NCI-H1092 (cell line): ENCODE measurements around the gene TUBB2A.
A peak's percentile ranks its signal among the peaks of the same experiment; 100 is the strongest.
"Not testable (repeated sequence)": the region's sequence is repeated elsewhere in the genome, so short reads cannot be mapped to it uniquely, and the experiment has no call there.

ENCODE experiments used
- DNase-seq: peaks from one replicate; lab custom pipeline; 2025; lab: John Stamatoyannopoulos, UW

The TUBB2A gene

DNA sequence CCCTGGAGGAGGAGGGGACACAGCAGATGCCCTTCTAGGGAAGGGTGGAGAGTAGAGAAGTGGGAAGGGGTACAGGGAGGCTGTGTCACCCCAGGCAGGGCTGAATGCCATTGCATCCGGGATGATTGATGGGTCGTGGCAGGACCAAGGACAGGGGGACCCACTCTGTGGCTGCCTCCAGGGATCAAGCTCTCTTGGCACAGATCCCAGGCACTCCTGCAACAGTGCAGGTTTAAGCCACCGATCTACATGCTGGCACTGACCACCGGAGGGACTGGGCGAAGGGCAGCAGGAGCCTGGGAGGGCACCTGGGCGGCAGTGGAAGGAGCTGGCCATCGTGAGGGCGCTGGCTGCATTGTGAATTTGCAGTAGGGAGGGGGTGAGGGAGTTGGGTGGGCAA, 22.6 kb upstream of the TUBB2A start:
- DNase-seq = not testable (repeated sequence)

DNA sequence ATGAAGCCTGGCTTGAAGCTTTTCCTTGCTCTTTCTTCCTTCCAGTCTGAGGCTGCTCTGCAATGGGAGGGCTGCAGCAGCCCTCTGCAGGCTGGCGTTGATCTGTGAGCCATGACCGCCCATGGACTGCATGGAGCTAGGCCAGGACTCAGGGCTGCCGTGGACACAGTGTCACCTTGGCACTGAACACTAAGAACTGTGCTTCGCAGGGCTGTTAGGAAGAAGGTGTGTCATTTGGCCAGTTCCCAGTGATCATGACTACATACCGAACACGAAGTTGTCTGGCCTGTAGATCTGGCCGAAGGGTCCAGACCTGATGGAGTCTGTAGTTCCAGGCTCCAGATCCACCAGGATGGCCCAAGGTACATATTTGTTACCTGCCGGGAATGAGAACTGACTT, 21.3 kb upstream of the TUBB2A start:
- not testable (repeated sequence) for DNase-seq

DNA sequence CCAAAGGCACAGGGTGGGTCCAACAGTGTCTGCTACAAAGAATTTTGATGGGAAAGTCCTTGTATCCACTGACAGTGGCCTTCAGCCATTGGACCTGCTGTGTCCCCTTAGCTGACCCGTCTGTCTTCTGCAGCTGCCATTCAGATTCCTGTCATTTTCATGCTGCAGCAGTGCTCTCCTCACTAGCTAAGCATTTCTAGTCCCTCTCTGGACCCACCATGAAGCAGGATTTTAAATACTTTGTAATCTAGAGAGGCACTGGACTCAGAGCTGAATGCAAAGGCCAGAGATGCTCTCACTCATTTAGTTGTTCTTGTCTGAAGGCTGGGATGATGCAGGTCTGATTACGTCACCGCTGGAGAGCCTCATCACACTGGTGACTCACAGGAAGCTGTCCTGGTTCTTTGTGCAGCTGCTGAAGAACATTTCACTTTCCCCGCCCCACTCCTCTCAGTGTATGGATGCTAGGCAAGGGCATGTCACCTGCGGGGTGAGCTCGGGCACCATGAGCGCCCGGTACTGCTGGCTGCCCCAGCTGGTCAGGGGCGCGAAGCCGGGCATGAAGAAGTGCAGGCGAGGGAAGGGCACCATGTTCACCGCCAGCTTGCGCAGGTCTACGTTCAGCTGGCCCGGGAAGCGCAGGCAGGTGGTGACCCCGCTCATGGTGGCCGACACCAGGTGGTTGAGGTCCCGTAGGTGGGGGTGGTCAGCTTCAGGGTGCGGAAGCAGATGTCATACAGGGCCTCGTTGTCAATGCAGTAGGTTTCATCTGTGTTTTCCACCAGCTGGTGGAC, 19.4 kb upstream of the TUBB2A start:
- no peak for DNase-seq

DNA sequence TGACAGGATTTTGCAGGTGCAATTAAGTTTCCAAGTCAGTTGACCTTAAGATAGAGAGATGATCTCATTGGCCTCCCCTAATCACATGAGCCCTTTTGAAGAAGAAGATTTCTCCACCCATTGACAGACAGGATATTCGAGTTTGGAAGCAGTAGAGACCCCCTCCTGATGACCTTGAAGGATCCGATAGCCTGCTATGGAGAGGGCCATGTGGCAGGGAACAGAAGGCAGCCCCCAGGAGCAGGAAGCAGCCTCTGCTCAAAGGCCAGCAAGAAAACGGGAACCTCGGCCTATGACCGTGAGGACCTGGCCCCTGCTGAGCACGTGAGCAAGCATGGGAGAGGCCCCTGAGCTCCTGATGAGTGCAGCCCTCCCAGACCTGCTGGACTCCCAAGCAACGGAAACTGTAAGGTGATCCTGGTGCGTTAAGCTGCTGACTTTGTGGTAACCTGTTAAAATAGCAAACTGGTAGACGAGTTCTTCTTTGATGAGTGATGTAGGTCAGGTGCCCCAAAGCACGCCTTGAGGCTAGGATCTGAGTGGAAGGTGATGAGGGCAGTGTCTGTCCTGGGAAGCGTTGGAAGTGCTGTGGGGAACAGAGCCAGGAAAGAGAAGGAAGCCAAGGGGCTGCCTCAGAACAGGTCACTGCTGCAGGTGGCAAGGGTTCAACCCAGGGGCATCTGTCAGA, 18.5 kb upstream of the TUBB2A start:
- no peak for DNase-seq

DNA sequence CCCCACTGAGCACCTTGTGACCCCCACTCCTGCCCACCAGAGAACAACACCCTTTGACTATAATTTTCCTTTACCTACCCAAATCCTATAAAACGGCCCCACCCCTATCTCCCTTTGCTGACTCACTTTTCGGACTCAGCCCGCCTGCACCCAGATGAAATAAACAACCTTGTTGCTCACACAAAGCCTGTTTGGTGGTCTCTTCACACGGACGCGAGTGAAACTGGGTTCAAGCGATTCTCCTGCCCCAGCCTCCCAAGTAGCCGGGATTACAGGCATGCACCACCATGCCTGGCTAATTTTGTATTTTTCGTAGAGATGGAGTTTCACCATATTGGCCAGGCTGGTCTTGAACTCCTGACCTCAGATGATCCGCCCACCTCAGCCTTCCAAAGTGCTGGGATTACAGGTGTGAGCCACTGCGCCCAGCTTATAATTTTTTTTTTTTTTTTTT, 16.3 kb upstream of the TUBB2A start:
- DNase-seq = not testable (repeated sequence)

DNA sequence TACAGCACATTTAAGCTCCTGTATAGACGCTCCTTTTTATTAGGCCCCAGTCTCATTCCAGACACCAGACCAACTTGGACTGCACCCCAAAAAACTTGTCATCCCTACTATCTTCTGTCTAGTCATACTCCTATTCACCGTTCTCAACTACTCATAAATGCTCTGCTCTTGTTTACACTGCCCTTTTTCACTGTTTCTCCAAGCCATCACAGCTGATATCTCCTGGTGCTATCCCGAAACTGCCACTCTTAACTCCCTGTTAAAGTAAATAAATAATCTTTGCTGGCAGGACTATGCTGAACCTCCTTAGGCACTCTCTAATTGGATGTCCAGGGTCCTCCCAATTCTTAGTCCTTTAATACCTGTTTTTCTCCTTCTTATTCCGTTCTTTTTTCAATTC, 15.4 kb upstream of the TUBB2A start:
- DNase-seq = not testable (repeated sequence)

DNA sequence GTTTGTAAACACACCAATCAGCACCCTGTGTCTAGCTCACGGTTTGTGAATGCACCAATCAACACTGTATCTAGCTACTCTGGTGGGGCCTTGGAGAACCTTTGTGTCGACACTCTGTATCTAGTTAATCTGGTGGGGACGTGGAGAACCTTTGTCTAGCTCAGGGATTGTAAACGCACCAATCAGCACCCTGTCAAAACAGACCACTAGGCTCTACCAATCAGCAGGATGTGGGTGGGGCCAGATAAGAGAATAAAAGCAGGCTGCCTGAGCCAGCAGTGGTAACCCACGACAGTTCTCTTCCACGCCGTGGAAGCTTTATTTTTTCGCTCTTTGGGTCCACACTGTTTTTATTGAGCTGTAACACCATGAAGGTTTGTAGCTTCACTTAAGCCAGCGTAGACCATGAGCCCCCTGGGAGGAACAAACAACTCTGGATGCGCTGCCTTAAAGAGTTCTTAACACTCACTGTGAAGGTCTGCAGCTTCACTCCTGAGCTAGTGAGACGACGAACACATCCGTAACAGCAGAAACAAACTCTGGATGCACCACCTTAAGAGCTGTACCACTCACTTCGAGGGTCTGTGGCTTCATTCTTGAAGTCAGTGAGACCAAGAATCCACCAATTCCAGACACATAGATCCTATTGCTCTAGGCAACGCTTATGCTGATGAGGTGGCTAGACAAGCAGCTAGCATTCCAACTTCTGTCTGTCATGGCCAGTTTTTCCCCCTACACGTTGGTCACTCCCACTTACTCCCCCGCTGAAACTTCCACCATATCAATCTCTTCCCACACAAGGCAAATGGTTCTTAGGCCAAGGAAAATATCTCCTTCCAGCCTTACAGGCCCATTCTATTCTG, 14.2 kb upstream of the TUBB2A start:
- DNase-seq = not testable (repeated sequence)

DNA sequence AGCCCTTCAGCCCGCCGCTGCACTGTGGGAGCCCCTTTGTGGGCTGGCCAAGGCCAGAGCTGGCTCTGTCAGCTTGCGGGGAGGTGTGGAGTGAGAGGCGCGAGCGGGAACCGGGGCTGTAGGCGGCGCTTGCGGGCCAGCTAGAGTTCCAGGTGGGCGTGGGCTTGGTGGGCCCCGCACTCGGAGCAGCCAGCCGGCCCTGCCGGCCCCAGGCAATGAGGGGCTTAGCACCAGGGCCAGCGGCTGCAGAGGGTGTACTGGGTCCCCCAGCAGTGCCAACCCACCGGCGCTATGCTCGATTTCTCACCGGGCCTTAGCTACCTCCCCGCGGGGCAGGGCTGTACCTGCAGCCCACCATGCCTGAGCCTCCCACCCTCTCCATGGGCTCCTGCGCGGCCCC, 13.3 kb upstream of the TUBB2A start:
- not testable (repeated sequence) for DNase-seq

DNA sequence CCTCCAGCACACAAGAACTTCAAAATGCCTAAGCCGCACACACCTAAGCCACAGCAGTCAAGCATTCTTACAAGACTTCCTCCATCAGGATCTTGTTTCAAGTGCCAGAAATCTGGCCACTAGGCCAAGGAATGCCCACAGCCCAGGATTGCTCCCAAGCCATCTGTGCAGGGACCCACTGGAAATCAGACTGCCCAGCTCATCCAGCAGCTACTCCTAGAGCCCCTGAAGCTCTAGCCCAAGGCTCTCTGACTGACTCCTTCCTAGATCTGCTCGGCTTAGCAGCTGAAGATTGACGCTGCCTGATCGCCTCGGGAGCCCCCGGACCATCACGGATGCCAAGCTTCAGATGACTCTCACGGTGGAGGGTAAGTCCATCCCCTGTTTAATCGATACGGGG, 10.7 kb upstream of the TUBB2A start:
- not testable (repeated sequence) for DNase-seq

DNA sequence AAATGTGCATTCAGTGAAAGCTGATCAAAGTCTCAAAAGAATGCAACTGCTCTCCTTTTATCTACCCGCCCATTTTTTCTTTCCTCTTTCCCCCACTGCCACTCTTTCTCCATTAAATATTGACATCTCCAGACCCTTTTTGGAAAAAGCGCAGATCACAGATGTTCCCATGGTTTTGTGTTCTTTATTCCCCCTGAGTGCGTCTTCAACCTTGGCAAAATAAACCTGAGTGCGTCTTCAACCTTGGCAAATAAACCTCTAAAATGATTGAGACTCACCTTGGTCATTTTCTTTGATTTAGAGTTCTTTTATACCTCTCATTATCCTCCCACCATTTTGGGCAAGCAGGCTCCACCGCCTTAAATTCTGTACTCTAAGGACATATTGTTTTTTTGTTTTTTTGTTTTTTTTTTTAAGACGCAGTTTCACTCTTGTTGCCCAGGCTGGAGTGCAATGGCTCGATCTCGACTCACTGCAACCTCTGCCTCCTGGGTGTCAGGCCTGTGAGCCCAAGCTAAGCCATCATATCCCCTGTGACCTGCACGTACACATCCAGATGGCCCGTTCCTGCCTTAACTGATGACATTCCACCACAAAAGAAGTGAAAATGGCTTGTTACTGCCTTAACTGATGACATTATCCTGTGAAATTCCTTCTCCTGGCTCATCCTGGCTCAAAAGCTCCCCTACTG, 9.3 kb upstream of the TUBB2A start:
- DNase-seq = not testable (repeated sequence)

DNA sequence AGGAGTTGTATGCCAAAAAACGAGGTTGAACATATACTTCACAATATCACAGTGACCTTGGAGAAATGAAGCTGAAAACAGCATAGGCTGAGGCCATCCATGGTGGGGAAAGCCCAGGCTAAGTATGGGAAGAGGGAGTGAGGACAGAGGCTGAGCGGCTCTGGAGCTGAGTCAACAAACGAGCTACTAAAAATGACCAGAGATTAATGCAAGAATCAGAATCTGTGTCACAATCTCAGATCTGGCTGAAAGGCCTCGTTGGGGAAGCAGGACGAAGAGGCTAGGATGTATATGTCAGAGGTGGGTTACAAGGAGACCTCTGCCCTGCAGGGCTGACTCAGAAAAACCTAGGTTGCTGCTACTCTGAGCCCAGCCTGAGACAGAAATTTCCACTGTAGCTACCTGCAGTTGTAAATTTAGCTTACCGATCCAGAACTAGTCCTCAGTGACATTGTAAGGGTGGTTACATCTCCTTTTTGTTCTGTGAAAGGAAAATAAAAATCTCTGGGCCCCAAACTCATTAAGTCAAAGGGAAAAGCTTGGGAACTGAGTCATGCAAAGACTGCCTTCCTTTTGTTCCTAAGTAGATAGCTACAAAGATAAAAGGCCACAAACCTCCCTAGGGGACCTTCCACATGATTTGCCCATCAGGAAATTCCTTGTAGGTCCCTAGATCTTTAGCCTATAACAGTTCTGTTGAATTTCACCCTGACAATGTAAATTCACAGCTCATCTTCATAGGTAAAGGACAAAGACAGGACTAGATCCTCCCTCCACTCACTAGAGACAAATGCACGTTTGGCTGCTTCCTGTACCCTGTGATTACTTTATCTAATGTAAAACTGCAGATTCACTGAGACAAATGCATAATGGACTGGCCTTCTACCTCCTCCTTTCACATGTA, 8.5 kb upstream of the TUBB2A start:
- no peak for DNase-seq

DNA sequence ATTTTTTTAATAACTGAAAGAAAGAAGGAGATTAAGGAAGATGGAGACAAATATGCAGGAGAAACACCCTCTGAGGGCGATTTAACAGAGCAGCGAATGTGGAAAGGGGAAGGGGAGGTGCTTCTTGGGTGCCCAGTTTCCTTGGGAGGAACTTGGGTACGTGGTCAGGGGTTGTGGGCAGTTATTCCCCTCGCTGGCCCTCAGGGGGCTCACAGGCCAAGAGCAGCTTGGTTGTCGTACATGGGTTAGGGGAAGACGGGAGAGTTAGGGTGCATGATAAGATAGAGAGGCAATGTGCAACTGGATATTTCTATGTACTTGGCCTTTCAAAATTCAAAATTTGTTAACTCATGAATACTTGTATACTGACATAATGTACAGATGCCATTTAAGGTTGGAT, 7.0 kb upstream of the TUBB2A start:
- no peak for DNase-seq

DNA sequence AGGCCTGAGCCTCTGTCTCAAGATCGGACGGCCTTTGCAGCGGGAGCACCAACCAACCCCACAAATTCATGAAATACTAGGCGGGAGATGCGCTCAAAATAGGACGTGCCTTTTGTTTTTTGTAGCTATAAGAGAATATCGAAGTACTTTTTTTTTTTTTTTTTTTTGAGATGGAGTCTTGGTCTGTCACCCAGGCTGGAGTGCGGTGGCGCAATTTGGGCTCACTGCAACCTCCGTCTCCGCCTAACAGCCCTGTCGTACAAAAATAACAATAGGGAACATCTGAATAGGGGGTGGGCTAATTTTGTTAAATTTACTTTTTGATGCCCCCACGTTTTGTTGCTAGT, 5.9 kb upstream of the TUBB2A start:
- DNase-seq = no peak

DNA sequence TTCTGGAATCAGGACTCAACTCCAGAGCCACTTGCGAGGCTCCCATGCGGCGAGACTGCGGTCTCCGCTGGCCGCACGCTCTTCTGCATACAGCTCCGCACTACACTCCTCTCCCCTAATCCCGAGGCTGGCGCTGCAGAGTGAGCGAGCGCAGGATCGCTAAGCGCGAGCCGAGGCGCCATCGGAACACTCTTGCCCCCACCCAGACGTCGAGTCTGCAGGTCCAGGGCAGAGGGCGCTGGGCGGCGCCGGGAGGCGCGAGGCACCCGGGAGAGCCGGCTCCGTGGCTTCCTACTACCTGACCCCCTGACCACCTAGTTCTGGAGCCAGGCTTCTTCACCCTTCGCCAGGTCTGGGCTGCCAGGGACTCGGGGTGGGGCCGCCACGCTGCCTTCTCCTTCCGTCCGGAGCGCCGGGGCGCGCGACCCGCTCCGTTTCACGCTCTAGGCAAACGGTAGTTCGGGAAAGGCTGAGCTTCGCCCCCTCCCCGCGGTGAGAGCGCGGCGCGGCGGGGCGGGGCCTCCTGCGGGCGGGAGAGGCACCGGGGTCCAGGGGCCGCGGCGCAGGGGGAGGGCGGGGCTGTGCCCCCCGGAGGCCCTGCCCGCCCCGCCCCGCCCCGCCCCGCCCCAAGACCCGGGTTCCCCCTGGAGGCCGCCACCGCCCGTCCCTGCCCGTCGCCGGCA, 5.4 kb upstream of the TUBB2A start:
- peak; percentile 37 for DNase-seq

DNA sequence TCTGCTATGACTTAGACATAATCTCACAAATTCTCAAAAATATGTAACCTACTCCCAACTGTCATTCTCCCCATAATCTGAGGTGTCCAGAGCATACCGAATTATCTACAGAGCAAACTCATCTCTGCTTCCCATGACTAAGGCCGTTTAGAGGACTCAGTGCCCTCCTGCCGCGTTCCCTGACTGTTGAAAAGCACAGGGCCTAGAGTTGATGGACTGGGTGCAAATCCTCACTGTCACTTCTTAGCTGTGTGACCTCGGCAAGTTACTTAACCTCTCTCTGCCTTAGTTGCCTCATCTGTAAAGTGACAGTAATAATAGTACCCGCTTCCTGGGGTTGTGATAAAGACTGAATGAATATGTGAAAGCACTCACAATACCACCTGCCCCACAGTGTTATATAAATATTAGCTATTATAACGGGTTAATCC, 4.7 kb upstream of the TUBB2A start:
- DNase-seq = no peak

DNA sequence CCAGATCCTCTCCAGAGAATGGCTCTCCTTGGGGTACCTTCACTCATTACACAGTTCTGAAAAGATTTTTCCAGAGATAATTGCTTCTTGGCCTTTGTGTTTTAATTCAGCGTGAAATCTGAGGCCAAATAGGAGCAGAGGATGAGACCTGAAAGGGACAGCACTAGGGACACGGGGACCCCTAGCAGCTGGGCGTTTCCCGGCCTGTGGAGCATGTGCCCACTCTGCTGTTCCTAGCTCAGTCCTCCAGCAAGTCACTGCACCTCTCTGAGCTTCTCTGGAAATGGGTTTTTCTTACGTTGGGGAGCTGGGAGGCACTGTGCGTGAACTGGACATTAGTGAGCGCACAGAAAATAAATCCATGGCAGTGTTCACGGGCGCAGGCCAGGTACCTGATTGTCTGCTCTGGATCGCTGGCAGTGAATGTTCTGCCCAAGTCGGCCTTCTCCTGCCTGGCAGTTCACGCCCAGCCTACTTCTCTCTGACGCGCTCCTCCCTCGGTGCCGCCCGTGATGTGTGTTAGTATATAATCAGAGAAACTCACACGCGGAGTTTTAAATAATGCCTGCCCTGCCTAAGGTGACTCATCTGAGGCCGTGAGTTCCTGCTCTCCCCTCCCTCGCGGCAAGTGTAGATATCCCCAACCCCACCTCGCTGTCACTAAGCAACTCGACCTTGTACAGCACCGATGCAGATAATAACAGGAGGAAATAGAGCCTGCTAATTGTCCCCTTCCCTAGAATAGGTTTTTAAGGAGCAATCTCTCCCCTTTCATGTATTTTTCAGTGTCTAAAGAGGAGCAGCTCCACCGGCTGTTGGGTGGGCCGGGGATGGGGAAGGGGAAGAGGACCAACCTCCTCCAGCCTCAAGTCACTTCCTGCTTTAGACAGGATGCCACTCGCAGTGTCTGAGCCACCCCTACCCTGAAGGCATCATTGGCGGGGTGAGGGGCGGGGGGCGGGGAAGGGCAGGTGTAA, 2.7 kb upstream of the TUBB2A start:
- no peak for DNase-seq

DNA sequence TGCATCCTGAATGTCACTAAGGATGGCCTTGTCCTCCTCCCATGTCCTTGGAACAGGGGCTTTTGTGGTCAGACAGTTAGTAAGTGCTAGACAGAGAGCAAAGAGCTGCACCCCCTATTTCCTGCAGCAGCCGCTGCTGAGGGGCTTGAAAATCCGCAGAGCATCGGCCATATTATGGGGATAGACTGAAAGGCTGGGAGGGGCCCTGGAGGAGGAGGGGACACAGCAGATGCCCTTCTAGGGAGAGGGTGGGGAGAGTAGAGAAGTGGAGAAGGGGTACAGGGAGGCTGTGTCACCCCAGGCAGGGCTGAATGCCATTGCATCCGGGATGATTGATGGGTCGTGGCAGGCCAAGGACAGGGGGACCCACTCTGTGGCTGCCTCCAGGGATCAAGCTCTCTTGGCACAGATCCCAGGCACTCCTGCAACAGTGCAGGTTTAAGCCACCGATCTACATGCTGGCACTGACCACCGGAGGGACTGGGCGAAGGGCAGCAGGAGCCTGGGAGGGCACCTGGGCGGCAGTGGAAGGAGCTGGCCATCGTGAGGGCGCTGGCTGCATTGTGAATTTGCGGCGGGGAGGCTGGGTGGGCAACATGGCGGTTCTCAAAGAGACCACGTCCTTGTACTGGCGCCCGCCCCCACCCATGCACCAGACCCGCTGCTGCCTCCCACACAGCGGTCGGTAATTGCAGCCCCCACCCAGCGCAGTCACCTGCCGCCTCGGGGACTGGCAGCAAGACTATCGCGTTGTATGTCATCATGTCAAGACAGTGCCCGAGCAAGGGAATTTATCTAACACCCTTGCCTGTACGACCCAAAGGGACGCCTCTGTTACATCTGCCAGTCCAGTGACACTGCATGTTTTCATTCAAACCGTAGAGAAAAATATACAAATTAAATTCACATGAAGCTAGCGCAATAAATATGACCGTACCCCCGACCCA, 887 bp downstream of the TUBB2A start:
- not testable (repeated sequence) for DNase-seq

DNA sequence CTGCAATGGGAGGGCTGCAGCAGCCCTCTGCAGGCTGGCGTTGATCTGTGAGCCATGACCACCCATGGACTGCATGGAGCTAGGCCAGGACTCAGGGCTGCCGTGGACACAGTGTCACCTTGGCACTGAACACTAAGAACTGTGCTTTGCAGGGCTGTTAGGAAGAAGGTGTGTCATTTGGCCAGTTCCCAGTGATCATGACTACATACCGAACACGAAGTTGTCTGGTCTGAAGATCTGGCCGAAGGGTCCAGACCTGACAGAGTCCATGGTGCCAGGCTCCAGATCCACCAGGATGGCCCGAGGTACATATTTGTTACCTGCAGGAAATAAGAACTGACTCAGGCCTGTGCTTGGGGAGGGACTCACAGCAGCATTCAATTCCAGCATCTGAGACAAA, 1.9 kb downstream of the TUBB2A start:
- DNase-seq = not testable (repeated sequence)
